ENCODE results near the gene YIPF2.

The YIPF2 gene

DNA sequence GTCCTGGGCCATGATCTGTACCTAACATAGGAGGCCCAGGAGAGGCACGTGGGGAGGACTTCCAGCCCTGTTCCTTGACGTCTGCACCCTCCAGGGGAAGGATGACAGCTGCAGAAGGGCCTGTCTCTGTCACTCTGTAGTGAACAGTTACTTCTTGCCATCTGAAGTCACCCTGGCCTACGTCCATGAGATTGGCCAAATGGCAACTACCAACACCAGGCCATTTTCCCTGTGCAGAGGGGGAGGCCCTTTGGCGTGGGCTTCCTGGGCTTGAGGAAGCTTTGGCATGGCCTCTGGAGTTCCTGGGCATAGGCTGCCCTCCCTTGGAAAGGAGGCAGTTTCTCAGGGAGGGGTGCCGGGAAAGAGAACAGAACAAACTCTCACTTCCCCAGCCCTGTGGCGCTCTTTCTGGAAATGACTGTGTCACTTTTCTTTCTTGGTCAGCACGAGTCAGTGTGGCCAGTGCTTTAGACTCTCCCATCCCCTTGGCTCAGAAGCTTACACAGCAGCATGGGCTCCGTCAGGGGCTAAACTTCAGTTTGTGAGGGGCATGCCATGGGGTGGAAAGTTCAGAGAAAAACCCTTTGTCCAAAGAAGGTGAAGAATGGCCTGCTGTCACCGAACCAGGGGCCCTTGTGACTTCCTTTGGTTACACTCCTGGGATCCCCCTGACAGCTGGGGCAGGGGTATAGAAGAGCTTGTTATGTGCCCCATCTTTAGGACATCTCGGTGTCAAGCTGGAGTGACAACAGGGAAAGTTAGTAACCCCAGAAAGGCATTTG is 51.8 kb downstream of the YIPF2 start:
- DNase-seq (ENCODE audit: low read depth) = no peak

DNA sequence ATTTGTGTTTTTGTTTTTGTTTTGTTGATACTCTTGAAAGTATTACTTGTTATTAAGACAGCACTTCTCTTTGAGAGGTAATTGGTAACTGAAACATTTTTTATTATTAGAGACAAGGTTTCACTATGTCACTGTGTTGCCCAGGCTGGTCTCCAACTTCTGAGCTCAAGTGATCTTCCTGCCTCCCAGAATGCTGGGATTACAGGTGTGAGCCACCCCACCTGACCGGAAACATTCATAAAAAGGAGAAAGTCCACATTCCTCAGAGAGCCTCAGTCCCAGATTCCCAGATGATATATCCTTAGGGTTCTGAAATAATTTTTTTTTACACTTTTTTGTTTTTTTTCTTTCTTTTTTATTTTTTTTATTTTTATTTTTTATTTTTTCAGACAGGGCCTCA is 54.4 kb downstream of the YIPF2 start:
- DNase-seq (ENCODE audit: low read depth) = no peak

DNA sequence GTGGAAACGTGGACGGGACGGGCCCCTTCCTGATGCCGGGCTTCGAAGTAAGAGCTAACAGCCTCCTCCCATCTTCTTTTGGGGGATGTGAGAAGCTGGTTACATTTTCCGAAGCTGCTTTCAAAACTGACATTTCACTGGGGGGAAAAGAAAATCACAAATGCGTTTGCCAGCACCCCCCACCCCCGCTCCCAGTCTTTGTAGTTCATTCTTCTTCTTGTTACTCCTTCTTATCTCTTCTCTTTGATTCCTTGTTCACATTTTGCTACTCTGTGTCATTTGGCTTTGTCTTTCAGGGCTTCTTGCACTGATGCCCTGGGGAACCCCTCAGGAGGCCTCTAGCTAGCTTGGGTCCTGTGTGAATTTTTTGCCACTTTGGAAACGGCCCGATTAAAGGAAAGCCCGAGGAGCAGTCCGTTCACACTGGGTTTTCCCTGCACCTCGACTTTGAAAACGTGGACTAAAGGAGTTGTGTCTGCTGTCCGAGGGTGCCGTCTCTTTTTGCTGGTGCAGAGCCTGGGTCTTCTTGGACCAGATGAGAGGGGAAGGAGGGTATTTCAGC is 55.8 kb downstream of the YIPF2 start:
- DNase-seq (ENCODE audit: low read depth) = no peak
